HepG2 (cell line): ENCODE data around the gene CLDN19. TPM values are rescaled to one million over a fixed set of nuclear protein-coding genes. Genes with fewer than 3 reads are reported as not detected.

Experiments used
- EEA1 ChIP-seq: sonication (generic); formaldehyde crosslinking; IDR thresholded peaks from 2 replicates; pipeline ENCODE4 v1.5.1; 2020; ENCODE audit warnings: mild to moderate bottlenecking, missing genetic modification reagents, borderline replicate concordance
- GATA4 ChIP-seq: sonication (generic); IDR thresholded peaks from 2 replicates; pipeline ENCODE4 v1.6.1; 2016; ENCODE audit warnings: antibody characterized with exemption, low read depth, borderline replicate concordance
- HCFC1 ChIP-seq: fragments of 150-350 bp; IDR thresholded peaks from 2 replicates; pipeline ENCODE4 v1.6.1; 2014; ENCODE audit warnings: low read depth, low read length
- MEIS2 ChIP-seq: sonication (generic); formaldehyde crosslinking; IDR thresholded peaks from 2 replicates; pipeline ENCODE4 v1.9.0; 2021; ENCODE audit warnings: mild to moderate bottlenecking, missing genetic modification reagents
- MTF2 ChIP-seq: sonication (generic); formaldehyde crosslinking; IDR thresholded peaks from 2 replicates; pipeline ENCODE4 v1.5.0; 2020; ENCODE audit warnings: missing genetic modification reagents, borderline replicate concordance
- SALL1 ChIP-seq: sonication (generic); formaldehyde crosslinking; IDR thresholded peaks from 2 replicates; pipeline ENCODE4 v1.8.0; 2022; ENCODE audit warnings: mild to moderate bottlenecking, missing genetic modification reagents
- SYNCRIP ChIP-seq: fragments of 200-400 bp; formaldehyde crosslinking; IDR thresholded peaks from 2 replicates; pipeline ENCODE4 v1.6.1; 2018; ENCODE audit warnings: mild to moderate bottlenecking, low read depth, low read length; ENCODE audit not compliant: insufficient read depth
- TRIM22 ChIP-seq: fragments of 450-650 bp; IDR thresholded peaks from 2 replicates; pipeline ENCODE4 v1.6.1; 2017
- ZMYM2 ChIP-seq: sonication (generic); formaldehyde crosslinking; IDR thresholded peaks from 2 replicates; pipeline ENCODE4 v1.8.0; 2022; ENCODE audit warnings: mild to moderate bottlenecking, missing genetic modification reagents
- ZNF207 ChIP-seq: fragments of 450-650 bp; IDR thresholded peaks from 2 replicates; pipeline ENCODE4 v1.6.1; 2016; ENCODE audit warnings: antibody characterized with exemption, borderline replicate concordance
- ZNF430 ChIP-seq: sonication (generic); formaldehyde crosslinking; IDR thresholded peaks from 2 replicates; pipeline ENCODE4 v1.9.0; 2021; ENCODE audit warnings: mild to moderate bottlenecking, missing genetic modification reagents
- ZUFSP ChIP-seq: sonication (generic); formaldehyde crosslinking; IDR thresholded peaks from 2 replicates; pipeline ENCODE4 v1.9.0; 2021; ENCODE audit warnings: missing genetic modification reagents, mild to moderate bottlenecking, borderline replicate concordance
- ZZZ3 ChIP-seq: sonication (generic); formaldehyde crosslinking; IDR thresholded peaks from 2 replicates; pipeline ENCODE4 v1.4.0; 2020; ENCODE audit warnings: missing genetic modification reagents, mild to moderate bottlenecking, borderline replicate concordance
- polyA plus RNA-seq, 8 experiments: library from polyadenylated mRNA; depleted of rRNA in 3 of 8; stranded (reverse) in 7 of 8; unstranded in 1 of 8; fragments of >200 nt; fragmentation: Illumina TruSeq in 4 of 8; extraction: Trizol in 4 of 8; gene quantifications; 2 replicates each; pipeline versions ENCODE4 v1.2.1 to v1.2.3, GENCODE V29; 2011 to 2016; ENCODE audit warnings: low read depth in 4 of 8, missing spikeins in 1 of 8, mixed read lengths in 1 of 8; ENCODE audit not compliant: insufficient read depth in 1 of 8
- total RNA-seq, 5 experiments: library from RNA; depleted of rRNA; stranded (reverse); fragments of >200 nt; fragmentation: Illumina TruSeq; extraction: Trizol; gene quantifications; 2 replicates each; pipeline ENCODE4 v1.2.3, GENCODE V29; 2016; ENCODE audit warnings: low read depth in 1 of 5
- TF ChIP-seq, protein P1 (sequence below): sonication (generic); formaldehyde crosslinking; IDR thresholded peaks from 2 replicates; pipeline ENCODE4 v1.4.0; 2020; ENCODE audit warnings: mild to moderate bottlenecking, missing genetic modification reagents
- TF ChIP-seq, protein P2 (sequence below): sonication (generic); formaldehyde crosslinking; IDR thresholded peaks from 2 replicates; pipeline ENCODE4 v1.5.1; 2020; ENCODE audit warnings: mild to moderate bottlenecking, missing genetic modification reagents, borderline replicate concordance
- TF ChIP-seq, protein P3 (sequence below): sonication (generic); formaldehyde crosslinking; IDR thresholded peaks from 2 replicates; pipeline ENCODE4 v1.4.0; 2020; ENCODE audit warnings: mild to moderate bottlenecking, low read depth, missing genetic modification reagents

The CLDN19 gene
- total and polyA plus RNA-seq, 2 of the 13 experiments (the other 11 are each of a cell fraction or from before 2014, with no cell fraction given) = 5.0 to 7.6 TPM

DNA sequence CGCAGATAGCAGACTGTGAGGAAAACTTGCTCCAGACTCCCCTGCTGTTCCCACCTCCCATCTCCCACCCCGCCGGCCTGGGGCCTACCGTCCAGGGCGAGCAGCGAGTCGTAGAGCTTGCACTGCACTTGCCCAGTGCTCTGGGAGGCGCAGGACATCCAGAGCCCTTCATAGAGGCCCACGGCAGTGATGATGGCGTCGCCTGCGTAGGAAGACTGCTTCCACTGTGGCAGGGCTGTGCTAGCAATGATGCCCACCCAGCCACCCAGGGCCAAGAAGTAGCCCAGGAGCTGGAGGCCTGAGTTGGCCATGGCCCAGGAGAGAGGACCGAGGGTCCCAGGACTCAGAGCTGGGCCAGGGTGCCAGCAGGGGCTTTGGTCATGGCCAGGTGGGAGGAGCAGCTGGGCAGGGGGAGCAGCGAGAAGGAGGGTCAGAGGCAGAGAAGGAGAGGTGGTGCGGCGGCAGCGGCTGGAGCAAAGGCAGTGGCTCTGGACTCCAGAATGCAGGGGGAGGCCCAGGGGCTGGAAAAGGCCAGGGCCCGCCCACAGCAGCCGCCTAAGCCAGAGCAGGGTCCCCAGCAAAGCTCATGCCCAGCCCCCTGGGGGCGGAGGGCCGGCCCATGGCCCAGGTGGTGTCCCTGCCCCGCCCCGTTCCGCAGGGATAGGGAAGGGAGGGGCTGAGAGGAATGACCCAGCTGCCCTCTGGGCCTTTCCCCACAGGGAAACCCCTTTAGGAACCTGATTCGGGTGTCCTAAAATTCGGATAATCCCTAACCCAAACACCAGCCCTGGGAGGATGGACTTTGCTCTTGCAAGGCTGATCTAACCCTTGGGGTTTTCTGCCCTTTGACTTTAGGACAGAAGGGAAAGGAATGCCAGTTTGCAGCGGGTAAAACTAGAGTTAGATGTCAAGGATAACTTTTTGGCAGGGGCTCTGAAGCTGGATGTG is at the start of gene CLDN19 (continued):
- TF ChIP-seq TRIM22 (no peak), MEIS2 (peak; percentile 20; the same call in 1 of the 2 replicates), ZNF207 (no peak), GATA4 (no peak), MTF2 (CRISPR knock-in tag) (no peak), ZMYM2 (CRISPR knock-in tag) (no peak), SALL1 (CRISPR knock-in tag) (peak; percentile 13; the same call in 1 of the 2 replicates), ZUFSP (CRISPR knock-in tag) (no peak), EEA1 (no peak), ZNF430 (no peak; the same call in 1 of the 2 replicates), ZZZ3 (CRISPR knock-in tag) (no peak), HCFC1 (no peak), SYNCRIP (no peak)
- TF ChIP-seq, protein P1, sequence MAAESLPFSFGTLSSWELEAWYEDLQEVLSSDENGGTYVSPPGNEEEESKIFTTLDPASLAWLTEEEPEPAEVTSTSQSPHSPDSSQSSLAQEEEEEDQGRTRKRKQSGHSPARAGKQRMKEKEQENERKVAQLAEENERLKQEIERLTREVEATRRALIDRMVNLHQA = no peak
- TF ChIP-seq, protein P2, sequence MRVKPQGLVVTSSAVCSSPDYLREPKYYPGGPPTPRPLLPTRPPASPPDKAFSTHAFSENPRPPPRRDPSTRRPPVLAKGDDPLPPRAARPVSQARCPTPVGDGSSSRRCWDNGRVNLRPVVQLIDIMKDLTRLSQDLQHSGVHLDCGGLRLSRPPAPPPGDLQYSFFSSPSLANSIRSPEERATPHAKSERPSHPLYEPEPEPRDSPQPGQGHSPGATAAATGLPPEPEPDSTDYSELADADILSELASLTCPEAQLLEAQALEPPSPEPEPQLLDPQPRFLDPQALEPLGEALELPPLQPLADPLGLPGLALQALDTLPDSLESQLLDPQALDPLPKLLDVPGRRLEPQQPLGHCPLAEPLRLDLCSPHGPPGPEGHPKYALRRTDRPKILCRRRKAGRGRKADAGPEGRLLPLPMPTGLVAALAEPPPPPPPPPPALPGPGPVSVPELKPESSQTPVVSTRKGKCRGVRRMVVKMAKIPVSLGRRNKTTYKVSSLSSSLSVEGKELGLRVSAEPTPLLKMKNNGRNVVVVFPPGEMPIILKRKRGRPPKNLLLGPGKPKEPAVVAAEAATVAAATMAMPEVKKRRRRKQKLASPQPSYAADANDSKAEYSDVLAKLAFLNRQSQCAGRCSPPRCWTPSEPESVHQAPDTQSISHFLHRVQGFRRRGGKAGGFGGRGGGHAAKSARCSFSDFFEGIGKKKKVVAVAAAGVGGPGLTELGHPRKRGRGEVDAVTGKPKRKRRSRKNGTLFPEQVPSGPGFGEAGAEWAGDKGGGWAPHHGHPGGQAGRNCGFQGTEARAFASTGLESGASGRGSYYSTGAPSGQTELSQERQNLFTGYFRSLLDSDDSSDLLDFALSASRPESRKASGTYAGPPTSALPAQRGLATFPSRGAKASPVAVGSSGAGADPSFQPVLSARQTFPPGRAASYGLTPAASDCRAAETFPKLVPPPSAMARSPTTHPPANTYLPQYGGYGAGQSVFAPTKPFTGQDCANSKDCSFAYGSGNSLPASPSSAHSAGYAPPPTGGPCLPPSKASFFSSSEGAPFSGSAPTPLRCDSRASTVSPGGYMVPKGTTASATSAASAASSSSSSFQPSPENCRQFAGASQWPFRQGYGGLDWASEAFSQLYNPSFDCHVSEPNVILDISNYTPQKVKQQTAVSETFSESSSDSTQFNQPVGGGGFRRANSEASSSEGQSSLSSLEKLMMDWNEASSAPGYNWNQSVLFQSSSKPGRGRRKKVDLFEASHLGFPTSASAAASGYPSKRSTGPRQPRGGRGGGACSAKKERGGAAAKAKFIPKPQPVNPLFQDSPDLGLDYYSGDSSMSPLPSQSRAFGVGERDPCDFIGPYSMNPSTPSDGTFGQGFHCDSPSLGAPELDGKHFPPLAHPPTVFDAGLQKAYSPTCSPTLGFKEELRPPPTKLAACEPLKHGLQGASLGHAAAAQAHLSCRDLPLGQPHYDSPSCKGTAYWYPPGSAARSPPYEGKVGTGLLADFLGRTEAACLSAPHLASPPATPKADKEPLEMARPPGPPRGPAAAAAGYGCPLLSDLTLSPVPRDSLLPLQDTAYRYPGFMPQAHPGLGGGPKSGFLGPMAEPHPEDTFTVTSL (CRISPR knock-in tag) = no peak
- TF ChIP-seq, protein P3, sequence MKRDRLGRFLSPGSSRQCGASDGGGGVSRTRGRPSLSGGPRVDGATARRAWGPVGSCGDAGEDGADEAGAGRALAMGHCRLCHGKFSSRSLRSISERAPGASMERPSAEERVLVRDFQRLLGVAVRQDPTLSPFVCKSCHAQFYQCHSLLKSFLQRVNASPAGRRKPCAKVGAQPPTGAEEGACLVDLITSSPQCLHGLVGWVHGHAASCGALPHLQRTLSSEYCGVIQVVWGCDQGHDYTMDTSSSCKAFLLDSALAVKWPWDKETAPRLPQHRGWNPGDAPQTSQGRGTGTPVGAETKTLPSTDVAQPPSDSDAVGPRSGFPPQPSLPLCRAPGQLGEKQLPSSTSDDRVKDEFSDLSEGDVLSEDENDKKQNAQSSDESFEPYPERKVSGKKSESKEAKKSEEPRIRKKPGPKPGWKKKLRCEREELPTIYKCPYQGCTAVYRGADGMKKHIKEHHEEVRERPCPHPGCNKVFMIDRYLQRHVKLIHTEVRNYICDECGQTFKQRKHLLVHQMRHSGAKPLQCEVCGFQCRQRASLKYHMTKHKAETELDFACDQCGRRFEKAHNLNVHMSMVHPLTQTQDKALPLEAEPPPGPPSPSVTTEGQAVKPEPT = peak; percentile 71; the same call in 1 of the 2 replicates
